NT2/D1 (cell line): ENCODE data around the gene MRTFA.

Experiments used
- SUZ12 ChIP-seq: IDR thresholded peaks from 2 replicates; pipeline ENCODE4 v1.6.1; 2011; ENCODE audit not compliant: insufficient read length, insufficient read depth; ENCODE audit errors: extremely low read depth
- YY1 ChIP-seq: IDR thresholded peaks from 2 replicates; pipeline ENCODE4 v1.6.1; 2011; ENCODE audit not compliant: insufficient read length, insufficient read depth
- ZNF274 ChIP-seq: IDR thresholded peaks from 2 replicates; pipeline ENCODE4 v1.6.1; 2011; ENCODE audit warnings: mild to moderate bottlenecking, low read depth, low read length

- TF ChIP-seq ZNF274 (no peak), SUZ12 (no peak), YY1 (no peak)
These were observed 225.0 kb downstream of the MRTFA start for GRCh38 chr22:40411506-40411861.
